AG04450 (cell line): ENCODE results near the gene NSUN6. TPM values are rescaled to one million over a fixed set of nuclear protein-coding genes. Genes with fewer than 3 reads are reported as not detected.

Experiments used
- CTCF ChIA-PET: fragments of 300-600, 350-600 bp; formaldehyde crosslinking; extraction: SDS; loops from one replicate; lab custom pipeline; 2022; ENCODE audit warnings: antibody characterized with exemption, inconsistent platforms; lab: Charles Lee
- POLR2A ChIA-PET: fragments of 350-600 bp; formaldehyde crosslinking; extraction: SDS; loops from one replicate; lab custom pipeline; 2021; ENCODE audit warnings: antibody characterized with exemption, inconsistent platforms; lab: Yijun Ruan, JAX
- DNase-seq: peaks from one replicate; pipeline ENCODE4 v3.0.0-alpha.2; 2011; ENCODE audit warnings: low read depth, low spot score
- H3K27ac ChIP-seq: one replicate; pipeline ENCODE4 v1.5.1; 2012; ENCODE audit warnings: low read depth, low read length, control low read depth
- H3K27me3 ChIP-seq: one replicate; pipeline ENCODE4 v1.6.0; 2012; ENCODE audit warnings: low read length; ENCODE audit not compliant: control insufficient read depth, insufficient read depth
- H3K4me3 ChIP-seq: 2 replicates; pipeline ENCODE4 v1.5.1; 2011; ENCODE audit warnings: mild to moderate bottlenecking, low read depth, low read length, control low read depth
- H3K9me3 ChIP-seq: 2 replicates; pipeline ENCODE4 v1.5.1; 2012; ENCODE audit warnings: low read length; ENCODE audit not compliant: control insufficient read depth, insufficient read depth
- CTCF ChIP-seq: IDR thresholded peaks from 2 replicates; pipeline ENCODE4 v1.5.1; 2011; ENCODE audit warnings: low read depth, low read length, control low read depth, inconsistent platforms
- polyA plus RNA-seq: library from polyadenylated mRNA; depleted of rRNA; stranded (reverse); fragments of >200 nt; gene quantifications from 2 replicates; pipeline ENCODE4 v1.2.3, GENCODE V29; 2011

Gene NSUN6
- polyA plus RNA-seq, 1 experiment, result 7.6 TPM

- no peak for TF ChIP-seq CTCF
- H3K27me3 ChIP-seq, result no peaks in the 10 kb centered on the region
- no peak overlapping the region for H3K4me3 ChIP-seq
- DNase-seq, result no peak
- no peaks in the 10 kb centered on the region for H3K9me3 ChIP-seq
- ChIA-PET CTCF (interaction anchor here (0.6 kb wide), 1 partner anchor 1474 kb away, joined by 4 read pairs; no protein-coding TSS in a partner anchor), POLR2A (no interaction called here)
- H3K27ac ChIP-seq, result no peak overlapping the region
Observed at GRCh38 chr10:18687706-18688105, 36.3 kb upstream of the NSUN6 start.

- CTCF ChIA-PET, result interaction anchor here (0.6 kb wide), 1 partner anchor 1475 kb away, joined by 4 read pairs; no protein-coding TSS in a partner anchor
Observed at GRCh38 chr10:18687195-18687594, 35.8 kb upstream of the NSUN6 start.

GRCh38 chr10:18685555-18685954 is 34.2 kb upstream of the NSUN6 start:
- Histone ChIP-seq H3K27ac (no peak overlapping the region), H3K4me3 (no peak overlapping the region), H3K27me3 (no peaks in the 10 kb centered on the region), H3K9me3 (no peaks in the 10 kb centered on the region)
- TF ChIP-seq CTCF, result no peak
- DNase-seq, result no peak
- POLR2A ChIA-PET, result no interaction called here
- CTCF ChIA-PET, result no interaction called here

More at GRCh38 chr10:18687195-18687594, 35.8 kb upstream of the NSUN6 start:
- H3K4me3 ChIP-seq, result no peak overlapping the region
- no peaks in the 10 kb centered on the region for H3K27me3 ChIP-seq
- no peak overlapping the region for H3K27ac ChIP-seq
- H3K9me3 ChIP-seq, result no peaks in the 10 kb centered on the region
- POLR2A ChIA-PET, result no interaction called here
- DNase-seq, result no peak
- TF ChIP-seq CTCF, result no peak

- Histone ChIP-seq H3K27ac (no peak overlapping the region), H3K9me3 (no peaks in the 10 kb centered on the region), H3K27me3 (no peaks in the 10 kb centered on the region), H3K4me3 (no peak overlapping the region)
- CTCF ChIA-PET, result no interaction called here
- DNase-seq, result no peak
- TF ChIP-seq CTCF, result no peak
- POLR2A ChIA-PET, result interaction anchor here (0.9 kb wide), 1 partner anchor 15 kb away, joined by 3 read pairs; no protein-coding TSS in a partner anchor
Observed at GRCh38 chr10:18684953-18685352, 33.6 kb upstream of the NSUN6 start.

- Histone ChIP-seq H3K9me3 (no peaks in the 10 kb centered on the region), H3K27me3 (no peaks in the 10 kb centered on the region), H3K27ac (no peak overlapping the region), H3K4me3 (no peak overlapping the region)
- no peak for TF ChIP-seq CTCF
- POLR2A ChIA-PET, result interaction anchor here (0.9 kb wide), 1 partner anchor 15 kb away, joined by 3 read pairs; no protein-coding TSS in a partner anchor
- DNase-seq, result no peak
- CTCF ChIA-PET, result no interaction called here
Observed at GRCh38 chr10:18684416-18684815, 33.0 kb upstream of the NSUN6 start.
